Upper lobe of left lung (tissue), 6 donors: ENCODE results near the gene PRDM16. TPM values are rescaled to one million over a fixed set of nuclear protein-coding genes. Genes with fewer than 3 reads are reported as not detected.

Experiments used
- ATAC-seq, 2 donors: fragments of 200-7000 bp; cut with Tn5 transposase; one replicate each; pipeline ENCODE4 v1.9.1; 2022; ENCODE audit warnings: mild to moderate bottlenecking in 2 of 2, moderate library complexity in 2 of 2; ENCODE audit not compliant: low FRiP score in 2 of 2
- DNase-seq, 2 donors: peaks; one replicate each; pipeline ENCODE4 v3.0.0-alpha.2; 2019 to 2020
- H3K27ac ChIP-seq, 4 donors: fragments of 200-600 bp; sonication (generic); one replicate each; pipeline ENCODE4 v1.5.1; 2016 to 2019
- H3K27me3 ChIP-seq, 4 donors: fragments of 200-600 bp; sonication (generic); one replicate each; pipeline ENCODE4 v1.5.1; 2017 to 2019
- H3K36me3 ChIP-seq, 4 donors: fragments of 200-600 bp; sonication (generic); one replicate each; pipeline ENCODE4 v1.5.1; 2016 to 2019
- H3K4me1 ChIP-seq, 4 donors: fragments of 200-600 bp; sonication (generic); one replicate each; pipeline ENCODE4 v1.5.1; 2018 to 2019
- H3K4me3 ChIP-seq, 4 donors: fragments of 200-600 bp; sonication (generic); one replicate each; pipeline ENCODE4 v1.5.1; 2017 to 2019; ENCODE audit warnings: mild to moderate bottlenecking in 2 of 4, moderate library complexity in 1 of 4
- H3K9me3 ChIP-seq, 4 donors: fragments of 200-600 bp; sonication (generic); one replicate each; pipeline ENCODE4 v1.5.1; 2018 to 2019
- CTCF ChIP-seq, 6 experiments: fragments of 450-650 bp in 4 of 6; fragments of 200-600 bp in 2 of 6; sonication (generic) in 2 of 6; IDR thresholded peaks; one replicate each; pipeline ENCODE4 v1.5.1; 2016 to 2019; ENCODE audit warnings: antibody characterized with exemption in 6 of 6
- EP300 ChIP-seq, 4 donors: sonication (generic); formaldehyde crosslinking; IDR thresholded peaks; one replicate each; pipeline ENCODE4 v1.5.1; 2017; ENCODE audit warnings: antibody characterized with exemption in 4 of 4, control low read depth in 2 of 4
- POLR2A ChIP-seq, 4 donors: fragments of 450-650 bp; IDR thresholded peaks; one replicate each; pipeline ENCODE4 v1.5.1; 2016 to 2017; ENCODE audit warnings: antibody characterized with exemption in 4 of 4, mild to moderate bottlenecking in 2 of 4
- POLR2AphosphoS5 ChIP-seq, 2 donors: sonication (generic); formaldehyde crosslinking; IDR thresholded peaks; one replicate each; pipeline ENCODE4 v1.5.1; 2017; ENCODE audit warnings: antibody characterized with exemption in 2 of 2
- WGBS, 2 donors: methylation state at CpG; one replicate each; pipeline ENCODE4 v1.1.5; 2017 to 2018; 5-methylcytosine and 5-hydroxymethylcytosine counted together
- total RNA-seq, 6 donors: library from RNA; depleted of rRNA in 4 of 6; stranded (reverse); fragments of >200 nt in 4 of 6; gene quantifications; one replicate each; pipeline versions ENCODE4 v1.1.0 to v1.2.1, GENCODE V29; 2016 to 2021
- donor health status: DM: no; HTN: no; CAD: no; lungs with moderate emphysema.
- donor health status: DM: no; HTN: yes; CAD: no; lungs with severe emphysema.

PRDM16 gene
- total RNA-seq, 6 donors from 2014 or later: 12.3 to 54.5 (median 21.2) TPM

- H3K4me3 ChIP-seq: no peak overlapping the region
- ATAC-seq (no peak), DNase-seq (peak in 1 of 2 donors; percentile 60)
- H3K27ac ChIP-seq: no peak overlapping the region
- 52 to 57% methylated on average over 18 to 27 of the region's 27 CpGs for WGBS, 2 donors
- TF ChIP-seq EP300 (IDR thresholded peaks at IDR 0.05) (no peak), CTCF (IDR thresholded peaks at IDR 0.05) (no peak), POLR2AphosphoS5 (IDR thresholded peaks at IDR 0.05) (no peak), POLR2A (IDR thresholded peaks at IDR 0.05) (no peak)
- no peaks in the 10 kb centered on the region for H3K36me3 ChIP-seq
- H3K9me3 ChIP-seq: no peaks in the 10 kb centered on the region
- H3K27me3 ChIP-seq: no peaks in the 10 kb centered on the region
- peaks cover 0 to 27% (median 9%) of the 10 kb centered on the region in 4 donors for H3K4me1 ChIP-seq
Observed at GRCh38 chr1:3215198-3216014, 146.4 kb downstream of the PRDM16 start.

DNA sequence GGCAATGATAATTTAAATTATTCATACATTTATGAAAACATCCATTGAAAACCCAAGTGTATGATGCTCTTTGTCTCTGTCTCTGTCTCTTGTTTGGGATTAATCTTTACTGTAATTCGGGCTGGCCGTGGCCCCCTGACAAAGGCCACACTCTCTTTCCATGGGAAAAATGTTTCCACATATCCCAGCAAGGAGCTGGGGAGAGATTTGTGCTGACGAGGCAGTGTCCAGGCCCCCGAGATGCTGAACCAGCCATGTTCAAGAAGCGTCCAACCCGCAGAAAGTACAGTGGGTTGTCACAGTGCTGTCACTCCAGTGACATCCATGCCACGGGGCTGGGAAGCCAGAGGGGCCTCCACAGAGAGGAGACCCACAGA, 147.0 kb downstream of the PRDM16 start:
- peaks cover 0 to 27% (median 9%) of the 10 kb centered on the region in 4 donors for H3K4me1 ChIP-seq
- ATAC-seq: no peak
- 88 to 95% methylated on average over 6 to 7 of the region's 7 CpGs for WGBS, 2 donors

DNA sequence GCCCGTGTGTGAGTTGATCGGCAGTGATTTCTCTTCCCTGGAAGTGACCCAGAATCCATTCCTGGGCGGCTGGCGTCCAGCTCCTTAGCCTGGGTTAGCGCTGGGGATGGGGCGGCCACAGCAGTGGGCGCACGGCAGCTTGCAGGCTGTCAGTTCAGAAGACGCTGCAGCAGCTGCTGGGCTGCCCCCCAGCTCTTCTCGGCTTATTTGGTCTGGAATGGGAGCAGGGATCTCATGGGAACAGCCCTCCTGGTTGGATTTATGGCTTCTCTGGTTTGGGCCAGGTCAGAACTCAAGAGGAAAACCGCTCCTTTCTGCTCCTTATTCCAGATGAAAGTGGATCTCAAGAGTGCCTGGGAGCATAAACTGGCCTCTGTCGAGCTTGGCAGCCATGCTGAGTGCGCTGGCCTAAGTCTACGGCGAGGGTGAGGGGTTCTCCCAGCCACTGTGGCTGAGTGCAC, 148.2 kb downstream of the PRDM16 start:
- Histone ChIP-seq H3K4me3 (peak overlapping the region in 1 of 4 donors; percentile 1), H3K27me3 (no peaks in the 10 kb centered on the region), H3K4me1 (peaks cover under 1 to 31% (median 14%) of the 10 kb centered on the region in 4 donors), H3K27ac (peak overlapping the region in 1 of 4 donors; percentile 28), H3K9me3 (no peaks in the 10 kb centered on the region), H3K36me3 (no peaks in the 10 kb centered on the region)
- WGBS, 2 donors: 53 to 70% methylated on average over 10 to 15 of the region's 15 CpGs
- ATAC-seq (no peak), DNase-seq (peak; percentile 33 to 56)
- TF ChIP-seq POLR2AphosphoS5 (IDR thresholded peaks at IDR 0.05): no peak
- no peak for TF ChIP-seq CTCF (IDR thresholded peaks at IDR 0.05)
- no peak for TF ChIP-seq POLR2A (IDR thresholded peaks at IDR 0.05)
- TF ChIP-seq EP300 (IDR thresholded peaks at IDR 0.05): no peak

More for the DNA sequence above, 147.0 kb downstream of the PRDM16 start:
- TF ChIP-seq EP300 (IDR thresholded peaks at IDR 0.05) (no peak), CTCF (IDR thresholded peaks at IDR 0.05) (no peak), POLR2AphosphoS5 (IDR thresholded peaks at IDR 0.05) (no peak), POLR2A (IDR thresholded peaks at IDR 0.05) (no peak)
- Histone ChIP-seq H3K27ac (no peak overlapping the region), H3K9me3 (no peaks in the 10 kb centered on the region), H3K27me3 (no peaks in the 10 kb centered on the region), H3K36me3 (no peaks in the 10 kb centered on the region), H3K4me3 (no peak overlapping the region)
- DNase-seq: no peak

- no peaks in the 10 kb centered on the region for H3K36me3 ChIP-seq
- no peaks in the 10 kb centered on the region for H3K9me3 ChIP-seq
- peaks cover 6 to 38% (median 17%) of the 10 kb centered on the region in 4 donors for H3K4me1 ChIP-seq
- peak overlapping the region in 1 of 4 donors; percentile 1 for H3K4me3 ChIP-seq
- ATAC-seq (no peak), DNase-seq (peak in 1 of 2 donors; percentile 72)
- 71 to 73% methylated on average over 20 to 23 of the region's 23 CpGs for WGBS, 2 donors
- TF ChIP-seq CTCF (IDR thresholded peaks at IDR 0.05) (no peak), POLR2A (IDR thresholded peaks at IDR 0.05) (no peak), POLR2AphosphoS5 (IDR thresholded peaks at IDR 0.05) (no peak), EP300 (IDR thresholded peaks at IDR 0.05) (no peak)
- H3K27me3 ChIP-seq: no peaks in the 10 kb centered on the region
- H3K27ac ChIP-seq: no peak overlapping the region
Observed at GRCh38 chr1:3217979-3218679, 149.1 kb downstream of the PRDM16 start.
